Keratinocyte (primary cell): Measurements from ENCODE around the gene NR0B1.

Experiments
- EZH2 ChIP-seq: IDR thresholded peaks from one replicate; pipeline ENCODE4 v1.6.1; 2012; ENCODE audit warnings: inconsistent platforms, mild to moderate bottlenecking, low read length, moderate library complexity
- TF ChIP-seq, protein P1 (sequence below), 3 experiments: IDR thresholded peaks in 1 of 3; conservative IDR thresholded peaks in 1 of 3; optimal IDR thresholded peaks in 1 of 3; 2 replicates in 2 of 3; 3 replicates in 1 of 3; pipeline versions ENCODE3 to v1.5.1; 2011; ENCODE audit warnings: low read length in 3 of 3, mild to moderate bottlenecking in 3 of 3, moderate library complexity in 2 of 3, control low read depth in 1 of 3, inconsistent platforms in 1 of 3; ENCODE audit not compliant: insufficient read depth in 2 of 3; ENCODE audit errors: extremely low read depth in 1 of 3

DNA sequence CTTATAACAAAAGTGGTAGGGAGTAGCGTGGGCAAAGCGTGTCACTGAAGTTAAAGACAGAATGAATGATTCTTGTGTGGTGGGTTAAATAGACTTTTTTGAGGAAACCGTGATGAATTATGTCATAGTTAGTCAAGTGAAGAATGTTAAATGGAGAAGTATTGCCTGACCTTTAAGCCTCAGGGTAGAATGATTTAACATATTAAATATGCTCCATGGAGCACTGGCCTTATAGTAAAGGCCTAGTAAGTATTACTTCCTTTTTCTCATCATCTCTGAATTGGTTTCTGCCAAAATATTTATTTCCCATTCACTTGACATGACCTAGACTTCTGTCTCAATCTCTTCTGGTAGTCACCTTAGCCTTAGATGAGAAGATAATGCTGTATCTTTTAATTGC, 38.6 kb downstream of the NR0B1 start:
- TF ChIP-seq EZH2: no peak
- TF ChIP-seq, protein P1, sequence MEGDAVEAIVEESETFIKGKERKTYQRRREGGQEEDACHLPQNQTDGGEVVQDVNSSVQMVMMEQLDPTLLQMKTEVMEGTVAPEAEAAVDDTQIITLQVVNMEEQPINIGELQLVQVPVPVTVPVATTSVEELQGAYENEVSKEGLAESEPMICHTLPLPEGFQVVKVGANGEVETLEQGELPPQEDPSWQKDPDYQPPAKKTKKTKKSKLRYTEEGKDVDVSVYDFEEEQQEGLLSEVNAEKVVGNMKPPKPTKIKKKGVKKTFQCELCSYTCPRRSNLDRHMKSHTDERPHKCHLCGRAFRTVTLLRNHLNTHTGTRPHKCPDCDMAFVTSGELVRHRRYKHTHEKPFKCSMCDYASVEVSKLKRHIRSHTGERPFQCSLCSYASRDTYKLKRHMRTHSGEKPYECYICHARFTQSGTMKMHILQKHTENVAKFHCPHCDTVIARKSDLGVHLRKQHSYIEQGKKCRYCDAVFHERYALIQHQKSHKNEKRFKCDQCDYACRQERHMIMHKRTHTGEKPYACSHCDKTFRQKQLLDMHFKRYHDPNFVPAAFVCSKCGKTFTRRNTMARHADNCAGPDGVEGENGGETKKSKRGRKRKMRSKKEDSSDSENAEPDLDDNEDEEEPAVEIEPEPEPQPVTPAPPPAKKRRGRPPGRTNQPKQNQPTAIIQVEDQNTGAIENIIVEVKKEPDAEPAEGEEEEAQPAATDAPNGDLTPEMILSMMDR (optimal IDR thresholded peaks at IDR 0.05 in 1 of 3, IDR thresholded peaks at IDR 0.05 in 1 of 3, conservative IDR thresholded peaks at IDR 0.05 in 1 of 3; ENCODE audit: extremely low read depth in 1 of 3, insufficient read depth in 2 of 3, low read length in 3 of 3): no peak
